Dermis blood vessel endothelial cell (primary cell): ENCODE results near the gene LMX1B. TPM values are rescaled to one million over a fixed set of nuclear protein-coding genes. Genes with fewer than 3 reads are reported as not detected.
"Not testable (repeated sequence)": the region's sequence is repeated elsewhere in the genome, so short reads cannot be mapped to it uniquely, and the experiment has no call there.

Experiments
- DNase-seq: peaks from one replicate; pipeline ENCODE4 v3.0.0; 2010
- total RNA-seq: library from RNA; depleted of rRNA; stranded (reverse); fragments of >200 nt; gene quantifications from 2 replicates; pipeline ENCODE4 v1.2.3, GENCODE V29; 2014

Gene LMX1B
- total RNA-seq, 1 donor from 2014 or later, result not detected

DNA sequence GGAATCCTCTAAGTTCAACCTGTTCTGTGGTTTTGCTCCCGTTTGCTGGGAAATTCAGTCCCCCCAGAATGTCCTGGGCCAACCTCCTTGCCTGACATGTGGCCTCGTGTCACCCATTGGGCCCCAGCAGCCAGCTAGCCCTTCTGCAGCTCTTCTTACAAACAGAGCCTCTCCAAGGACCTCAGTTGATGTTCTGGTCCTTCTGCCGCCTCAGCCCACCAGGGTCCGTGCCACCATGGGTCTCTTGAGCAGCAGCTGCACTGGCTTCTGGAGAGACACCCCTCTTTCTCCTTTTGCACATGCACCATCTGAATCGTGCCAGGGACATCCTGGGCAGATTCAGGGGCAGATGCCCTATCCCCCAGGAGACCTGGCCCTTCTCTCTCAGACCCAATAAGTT lies 85.0 kb downstream of the LMX1B start:
- no peak for DNase-seq

DNA sequence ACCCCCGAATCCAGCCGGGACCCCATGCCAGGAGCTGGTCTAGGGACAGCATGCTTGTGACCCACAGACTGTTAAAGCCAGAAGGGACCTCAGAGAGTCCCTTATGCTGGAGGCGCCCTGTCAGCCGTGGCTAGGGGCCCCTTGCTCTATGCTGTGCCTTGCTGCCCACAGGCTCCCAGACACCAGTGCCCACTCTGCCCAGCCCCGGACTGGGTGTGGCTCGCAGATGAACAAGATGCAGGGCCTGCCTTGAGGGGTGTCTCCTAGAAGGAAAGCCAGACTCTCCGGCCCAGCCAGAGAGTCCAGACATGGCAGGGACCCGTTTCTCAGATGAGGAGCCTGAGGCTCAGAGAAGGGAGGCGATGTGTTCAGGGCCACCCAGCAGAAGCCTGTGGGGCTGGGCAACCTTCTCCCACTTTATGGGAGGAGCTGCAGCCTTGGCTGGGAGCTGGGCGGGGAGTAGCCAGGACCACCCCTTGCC lies 85.7 kb downstream of the LMX1B start:
- no peak for DNase-seq

DNA sequence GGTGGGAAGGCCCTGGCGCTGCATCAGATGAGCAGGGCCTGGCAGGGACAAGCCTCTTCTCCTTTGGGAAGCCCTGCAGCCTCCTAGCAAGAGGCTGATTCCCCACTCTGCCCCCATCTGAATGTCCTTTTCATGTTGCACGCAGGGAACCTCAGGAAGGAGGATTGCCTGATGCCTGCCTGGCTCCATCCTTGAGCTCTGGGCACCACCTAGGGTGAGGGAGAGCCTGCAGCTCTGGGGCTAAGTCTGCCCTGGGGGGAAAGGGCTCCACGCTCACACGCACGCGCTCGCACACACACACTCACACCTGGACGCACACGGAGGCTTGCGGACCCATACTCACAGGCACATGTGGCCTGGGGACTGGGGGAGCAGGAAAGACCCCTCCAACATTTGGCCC lies 86.6 kb downstream of the LMX1B start:
- no peak for DNase-seq

DNA sequence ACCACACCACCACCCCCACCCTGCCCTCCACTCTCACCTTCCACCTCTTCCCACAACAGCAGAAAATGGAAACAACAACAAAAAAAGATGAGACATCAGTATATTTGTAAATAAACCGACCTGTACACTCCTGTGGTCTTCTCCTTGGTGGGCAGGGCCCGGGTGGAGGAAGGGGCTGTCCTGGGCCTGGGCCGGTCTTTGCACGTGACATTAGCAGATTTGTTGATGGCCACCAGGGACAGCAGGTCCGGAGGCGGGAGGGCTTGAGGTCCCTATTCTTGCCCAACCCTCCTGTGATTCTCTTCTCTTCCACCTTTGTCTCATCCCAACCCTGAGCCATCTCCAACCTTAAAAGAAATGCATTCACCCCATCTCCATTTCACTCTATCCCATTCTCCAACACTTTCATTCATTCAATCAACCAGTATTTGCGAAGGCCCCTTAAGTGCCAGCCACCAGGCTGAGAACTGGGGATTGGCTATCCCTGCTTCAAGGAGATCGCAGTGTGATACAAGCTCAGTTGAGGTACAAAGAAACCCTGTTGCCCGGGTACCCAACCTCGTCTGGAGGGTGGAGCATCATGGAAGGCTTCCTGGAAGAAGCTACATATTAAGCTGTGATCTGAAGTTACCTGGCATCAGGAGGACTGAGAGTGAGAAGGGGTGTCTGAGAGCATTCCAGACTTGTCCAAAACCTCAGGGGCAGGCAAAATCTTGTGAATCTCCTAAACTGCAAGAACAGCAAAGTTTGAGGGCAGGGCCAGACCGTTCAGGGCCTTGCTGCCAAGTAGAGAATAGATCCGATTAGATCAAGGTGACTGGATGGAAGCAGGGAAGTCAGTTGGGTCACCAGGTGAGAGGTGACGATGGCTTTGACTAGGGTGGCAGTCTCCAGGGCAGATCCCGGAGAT lies 87.4 kb downstream of the LMX1B start:
- no peak for DNase-seq

DNA sequence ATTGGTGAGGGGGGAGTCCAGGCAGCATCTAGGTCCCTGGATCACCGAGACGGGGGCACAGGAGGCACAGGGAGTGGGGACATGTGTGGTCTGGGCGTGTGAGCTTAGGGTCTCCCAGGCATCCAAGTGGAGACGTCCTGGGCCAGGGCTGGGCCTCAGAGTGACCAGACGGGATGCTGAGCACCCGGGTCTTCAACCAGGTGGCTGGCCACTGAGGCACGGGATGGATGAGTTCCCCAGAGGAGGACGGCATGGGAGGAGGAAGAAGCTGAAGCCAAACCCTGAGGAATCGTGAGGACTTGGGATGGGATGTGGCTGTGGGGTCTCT lies 88.0 kb downstream of the LMX1B start:
- DNase-seq, result no peak

DNA sequence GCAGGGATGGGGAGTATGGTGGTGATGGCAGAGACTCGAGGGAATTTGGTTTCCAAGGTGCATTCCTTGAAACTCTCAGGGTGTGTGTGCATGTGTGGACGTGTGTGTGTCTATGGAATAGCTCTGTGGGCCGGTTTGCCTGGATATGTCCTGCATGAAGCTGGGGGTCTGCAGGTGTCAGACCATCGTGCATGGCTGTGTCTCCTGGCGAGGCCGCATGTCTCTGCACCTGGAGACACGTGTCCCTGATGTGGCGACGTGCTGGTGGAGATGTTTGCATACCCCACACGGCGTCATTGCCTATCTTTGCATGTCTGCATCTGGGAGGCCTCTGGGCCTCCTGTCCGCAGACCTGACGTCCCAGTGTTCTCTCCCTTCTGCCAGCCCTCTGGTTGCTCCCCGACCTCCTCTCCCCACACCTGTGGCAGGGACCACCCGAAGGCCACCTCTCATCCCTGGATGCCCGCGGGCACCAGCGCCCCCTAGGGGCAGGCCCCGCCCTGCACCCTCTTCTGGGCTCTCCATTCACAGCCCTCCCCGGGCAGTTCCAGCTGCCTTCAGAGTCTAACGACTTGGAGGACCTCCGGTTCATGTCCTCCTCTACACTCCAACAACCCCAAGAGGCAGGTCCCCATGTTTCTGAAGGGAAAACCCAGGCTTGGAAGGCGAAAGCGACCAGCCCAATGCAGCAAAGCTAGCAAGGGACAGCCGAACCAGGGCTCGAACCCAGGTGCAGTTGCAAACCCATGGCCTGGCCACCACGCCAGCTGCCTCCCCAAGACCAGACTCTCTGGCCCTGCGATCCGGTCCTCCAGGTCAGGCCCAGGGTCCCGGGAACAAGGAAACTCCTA lies 88.6 kb downstream of the LMX1B start:
- peak; percentile 35 for DNase-seq

DNA sequence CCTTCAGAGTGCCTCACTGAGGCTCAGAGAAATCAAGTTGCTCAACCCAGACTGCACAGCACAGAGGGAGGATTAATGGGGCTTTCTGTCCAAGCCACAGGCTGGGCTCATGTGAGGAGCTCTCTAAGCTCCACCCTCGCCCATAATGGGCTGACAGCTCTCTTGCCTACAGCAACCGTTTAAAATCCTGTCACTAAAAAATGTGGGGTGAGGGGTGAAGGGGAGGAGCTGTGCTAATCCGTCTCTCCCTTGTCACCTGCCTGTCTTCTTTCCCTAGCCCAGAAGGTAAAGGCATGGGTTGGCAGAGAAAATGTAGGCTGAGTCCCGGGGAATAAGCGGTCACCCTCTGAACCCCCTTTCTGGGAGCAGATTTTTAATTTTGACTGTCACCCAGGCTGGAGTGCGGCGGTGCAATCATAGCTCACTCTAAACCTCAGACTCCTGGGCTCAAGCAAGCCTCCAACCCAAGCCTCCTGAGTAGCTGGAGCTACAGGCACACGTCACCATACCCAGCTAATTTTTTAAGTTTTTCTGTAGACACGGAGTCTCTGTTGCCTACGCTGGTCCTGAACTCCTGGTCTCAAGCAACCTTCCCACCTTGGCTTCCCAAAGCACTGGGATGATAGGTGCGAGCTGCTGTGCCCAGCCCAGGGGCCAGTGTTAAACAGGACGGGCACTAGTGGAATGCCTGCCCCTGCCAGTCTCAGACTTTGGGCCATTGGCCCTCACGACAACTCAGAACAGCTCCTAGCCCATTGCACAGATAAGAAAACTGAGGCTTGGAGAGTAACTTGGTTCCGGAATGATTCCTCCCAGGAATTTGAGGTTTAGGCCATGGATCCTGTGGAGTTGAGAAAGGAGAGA lies 89.5 kb downstream of the LMX1B start:
- no peak for DNase-seq

DNA sequence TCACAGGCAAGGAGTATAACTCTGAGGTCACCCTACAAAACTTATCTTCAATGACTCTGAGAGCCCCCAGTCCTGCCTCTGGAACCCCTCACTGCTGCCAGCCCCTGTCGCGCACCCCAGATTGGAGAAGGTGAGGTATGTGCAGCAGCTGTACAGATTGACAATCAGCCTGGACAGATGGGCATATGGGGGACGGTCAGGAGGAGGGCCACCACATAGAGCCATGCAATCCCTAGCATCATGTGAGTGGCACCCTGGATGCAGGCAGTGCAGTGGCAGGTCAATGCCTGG lies 90.1 kb downstream of the LMX1B start:
- no peak for DNase-seq

DNA sequence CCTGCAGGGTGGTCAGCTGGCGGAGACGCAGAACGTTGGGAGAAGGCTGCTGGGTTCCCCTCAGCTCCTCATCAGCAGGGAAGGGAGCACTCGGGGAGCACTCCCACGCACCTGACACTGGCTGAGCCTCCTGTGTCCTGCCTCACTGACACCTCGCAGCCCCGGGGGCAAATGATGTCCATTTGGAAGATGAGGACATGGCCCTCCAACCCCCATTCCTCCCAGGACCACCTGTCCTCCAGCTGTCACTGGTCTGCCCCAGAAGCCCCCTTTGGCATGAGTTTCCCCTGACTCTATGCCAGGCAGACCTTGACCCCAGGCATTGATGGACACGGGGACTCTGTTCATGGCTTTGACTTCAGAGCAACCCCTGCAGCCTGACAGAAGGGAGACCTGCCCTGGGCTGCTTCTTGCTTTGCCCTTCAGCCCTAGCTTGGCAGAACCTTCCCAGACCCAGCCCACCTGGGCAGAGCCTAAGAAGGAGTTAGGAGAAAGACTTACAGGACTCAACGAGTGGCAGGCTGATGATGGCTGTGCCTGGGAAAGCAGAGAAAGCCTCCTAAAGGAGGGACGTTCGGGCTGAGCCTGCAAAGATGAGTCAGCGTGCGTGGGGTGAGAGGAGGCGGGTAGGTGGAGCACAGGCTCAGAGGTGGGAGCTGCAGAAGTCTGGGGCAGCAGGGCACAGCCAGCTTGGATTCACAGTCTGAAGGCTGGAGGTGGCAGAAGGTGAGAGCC lies 90.6 kb downstream of the LMX1B start:
- peak; percentile 26 for DNase-seq

DNA sequence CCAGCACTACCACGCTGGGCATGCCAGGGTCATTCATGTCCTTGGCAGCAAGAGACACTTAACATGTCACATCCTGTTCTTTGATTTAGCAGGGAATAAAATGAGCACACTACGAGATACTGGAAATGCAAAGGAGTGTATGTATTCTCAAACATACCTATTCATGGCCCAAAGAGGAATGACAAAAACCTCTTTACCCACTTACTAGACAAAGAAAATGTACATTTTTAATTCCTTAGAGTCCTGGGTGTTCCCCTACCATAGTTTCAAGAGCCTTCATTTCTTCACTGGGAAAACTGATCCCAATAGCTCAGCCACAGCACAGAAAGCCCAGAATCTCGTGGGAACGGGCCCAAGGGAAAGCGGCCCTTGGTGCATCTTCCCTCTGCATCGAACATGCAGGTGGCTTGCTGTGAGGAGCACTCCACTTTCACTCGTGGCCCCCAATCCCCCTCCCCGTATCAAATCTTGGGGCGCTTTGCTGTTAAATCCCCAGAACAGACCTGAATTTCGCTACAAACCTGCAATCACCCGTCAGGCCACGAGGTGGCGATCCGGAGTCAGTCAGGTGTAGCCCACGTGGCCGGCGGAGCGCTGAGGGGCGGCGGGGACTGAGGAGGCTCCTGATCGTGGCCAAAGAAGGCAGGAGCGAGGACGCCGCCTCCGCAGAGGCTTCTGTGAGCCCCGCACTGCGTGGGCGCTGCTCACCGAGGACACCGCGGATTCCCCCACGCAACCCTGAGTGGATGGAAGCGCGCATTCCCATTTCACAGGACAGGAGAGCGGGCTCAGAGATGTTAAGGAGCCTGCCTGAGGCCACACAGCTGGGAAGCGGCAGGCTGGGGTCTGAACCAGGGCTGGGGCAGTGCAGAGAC lies 91.4 kb downstream of the LMX1B start:
- DNase-seq, result peak; percentile 79

DNA sequence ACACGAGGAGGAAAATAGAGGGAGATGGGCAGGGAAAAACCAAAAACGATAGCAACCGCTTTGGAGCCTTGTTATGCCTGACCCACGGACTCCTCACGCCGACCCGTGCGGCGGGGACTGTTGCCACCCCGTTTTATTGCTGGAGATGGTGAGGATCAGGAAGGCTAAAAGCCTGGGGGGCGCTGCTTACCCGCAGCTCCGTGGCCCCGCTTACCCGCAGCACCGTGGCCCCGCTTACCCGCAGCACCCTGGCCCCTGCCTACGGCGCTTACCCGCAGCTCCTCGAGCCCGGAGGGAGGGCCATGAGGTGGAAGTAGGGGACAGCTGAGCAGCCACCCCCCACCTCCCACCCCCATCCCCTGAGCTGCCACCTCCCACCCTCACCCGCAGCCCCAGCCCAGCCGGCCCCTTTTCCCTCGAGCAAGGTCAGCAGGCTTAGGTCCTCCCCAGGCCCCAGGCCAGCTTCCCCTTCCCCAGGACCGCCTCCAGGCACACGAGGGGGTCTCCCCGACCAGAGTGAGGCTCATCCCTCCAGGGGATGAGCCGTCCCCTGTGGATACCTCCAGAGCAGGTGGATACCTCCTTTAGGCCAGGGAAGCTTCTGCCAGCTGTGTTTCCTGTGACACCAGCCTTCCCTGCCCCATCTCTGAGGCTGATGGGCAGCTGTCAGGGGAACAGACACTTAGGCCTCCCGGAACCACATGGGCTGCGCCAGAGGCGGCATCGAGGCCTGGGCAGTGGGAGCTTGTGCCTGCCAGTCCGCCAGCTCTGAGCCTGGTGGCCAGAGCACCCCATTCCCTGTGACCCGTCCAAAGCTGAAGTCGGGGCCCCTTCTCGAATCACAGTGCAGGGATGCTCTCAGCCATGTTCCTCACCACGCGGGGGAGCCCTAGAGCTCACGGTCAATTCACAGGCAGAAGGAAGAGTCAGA lies 92.3 kb downstream of the LMX1B start:
- peak; percentile 64 for DNase-seq

DNA sequence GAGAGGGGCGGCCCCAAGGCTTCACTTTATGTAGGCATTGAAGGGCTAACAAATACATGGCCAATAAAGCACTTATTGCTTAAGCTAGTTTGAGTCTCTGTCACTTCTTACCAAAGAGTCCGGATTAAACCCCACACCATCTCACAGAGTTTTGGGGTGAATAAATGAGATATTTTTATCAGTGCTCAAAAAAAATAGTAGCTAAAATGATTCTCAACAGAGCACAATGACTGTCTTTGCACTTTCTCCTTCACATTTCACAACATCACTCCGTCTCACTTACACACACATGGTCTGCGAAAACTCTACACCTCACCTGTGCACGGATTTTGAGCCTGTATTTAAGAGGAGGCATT lies 92.9 kb downstream of the LMX1B start:
- DNase-seq, result no peak

DNA sequence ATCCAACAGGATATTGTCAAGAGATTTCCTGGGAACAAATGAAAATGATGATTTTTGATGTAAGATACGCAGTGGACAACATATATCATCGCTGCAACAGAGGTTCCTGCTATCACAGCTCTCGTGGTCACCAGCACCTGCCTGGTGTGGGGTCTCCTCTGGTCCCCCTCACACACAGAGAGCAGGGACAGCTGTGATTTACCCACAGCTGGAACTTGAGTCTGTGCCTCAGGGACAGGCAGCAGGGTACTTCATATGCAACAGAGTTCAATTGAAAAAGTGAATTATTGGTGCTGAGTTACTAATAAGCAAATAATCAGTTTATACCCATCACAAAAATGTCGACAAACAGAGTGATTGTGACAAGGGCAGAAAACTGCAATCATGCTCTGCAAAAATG lies 93.4 kb downstream of the LMX1B start:
- DNase-seq, result no peak

DNA sequence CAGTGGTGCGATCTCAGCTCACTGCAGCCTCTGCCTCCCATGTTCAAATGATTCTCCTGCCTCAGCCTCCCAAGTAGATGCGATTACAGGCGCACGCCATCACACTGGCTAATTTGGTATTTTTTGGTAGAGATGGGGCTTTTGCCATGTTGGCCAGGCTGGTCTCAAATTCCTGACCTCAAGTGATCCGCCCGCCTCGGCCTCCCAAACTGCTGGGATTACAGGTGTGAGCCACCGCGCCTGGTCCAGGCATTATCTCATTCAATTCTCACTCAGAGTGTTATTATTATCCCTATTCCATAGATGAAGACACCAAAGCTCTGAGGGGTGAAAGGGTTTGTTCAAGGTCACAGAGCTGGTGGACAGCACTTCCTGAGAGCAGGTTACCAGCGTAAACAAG lies 94.0 kb downstream of the LMX1B start:
- not testable (repeated sequence) for DNase-seq

DNA sequence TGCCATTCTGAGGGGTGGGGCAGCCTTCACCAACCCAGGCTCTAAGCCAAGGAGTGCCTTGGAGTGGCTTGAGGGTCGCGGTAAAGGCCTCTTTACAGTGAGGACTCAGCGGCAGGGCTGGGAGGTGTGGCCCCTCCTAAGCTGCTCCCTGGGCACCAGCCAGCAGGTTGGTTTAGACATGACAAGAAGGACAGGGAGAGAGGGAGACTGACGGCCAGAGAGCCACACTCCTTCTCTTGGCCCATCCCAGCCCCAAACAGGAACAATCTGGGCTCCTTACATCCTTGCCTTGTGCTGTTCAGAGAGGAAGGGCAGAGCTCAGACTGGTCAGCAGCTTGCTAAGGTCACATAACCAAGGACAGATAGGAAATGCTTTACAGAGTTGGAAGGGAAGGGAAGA lies 94.5 kb downstream of the LMX1B start:
- DNase-seq, result peak; percentile 59

DNA sequence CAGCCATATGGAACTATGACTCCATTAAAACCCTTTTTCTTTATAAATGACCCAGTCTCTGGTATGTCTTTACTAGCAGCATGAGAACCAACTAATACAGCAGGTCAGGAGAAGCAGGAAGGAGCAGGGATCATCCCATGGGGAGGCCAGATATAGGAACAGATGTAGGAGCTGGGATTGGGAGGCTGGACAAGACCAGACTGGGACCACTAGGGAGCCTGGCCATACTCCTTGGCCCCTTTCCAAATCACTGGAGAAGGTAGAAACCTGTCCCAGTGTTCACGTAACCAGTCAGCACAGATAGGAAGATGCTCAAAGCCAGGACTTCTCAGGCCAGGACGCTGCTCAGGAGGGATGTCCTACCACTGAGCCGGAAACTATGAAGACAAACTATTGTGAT lies 95.5 kb downstream of the LMX1B start:
- no peak for DNase-seq

DNA sequence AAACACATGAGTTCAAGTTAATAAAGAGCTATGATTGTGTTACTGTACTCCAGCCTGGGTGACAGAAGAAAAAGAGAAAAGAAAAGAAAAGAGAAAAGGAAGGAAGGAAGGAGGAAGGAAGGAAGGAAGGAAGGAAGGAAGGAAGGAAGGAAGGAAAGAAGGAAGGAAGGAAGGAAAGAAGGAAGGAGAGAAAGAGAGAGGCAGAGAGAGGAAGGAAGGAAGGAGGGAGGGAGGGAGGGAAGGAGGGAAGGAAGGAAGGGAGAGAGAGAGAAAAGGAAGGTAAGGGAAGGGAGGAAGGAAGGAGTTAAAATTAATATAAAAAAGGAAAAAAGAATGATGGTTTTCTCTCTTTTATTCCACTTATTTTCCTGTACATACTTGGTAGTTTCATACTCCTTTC lies 101.7 kb downstream of the LMX1B start:
- no peak for DNase-seq

DNA sequence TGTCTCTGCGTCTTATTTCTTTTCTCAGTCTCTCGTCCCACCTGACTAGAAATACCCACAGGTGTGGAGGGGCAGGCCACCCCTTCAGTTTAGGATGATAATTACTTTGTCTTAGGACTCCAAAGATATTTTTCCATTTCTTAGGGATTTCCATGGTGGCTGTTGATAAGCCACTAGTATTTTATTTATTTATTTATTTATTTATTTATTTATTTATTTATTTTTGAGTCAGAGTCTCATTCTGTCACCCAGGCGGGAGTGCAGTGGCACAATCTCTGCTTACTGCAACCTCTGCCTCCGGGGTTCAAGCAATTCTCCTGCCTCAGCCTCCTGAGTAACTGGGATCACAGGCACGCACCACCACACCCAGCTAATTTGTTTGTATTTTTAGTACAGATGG lies 103.7 kb downstream of the LMX1B start:
- not testable (repeated sequence) for DNase-seq

DNA sequence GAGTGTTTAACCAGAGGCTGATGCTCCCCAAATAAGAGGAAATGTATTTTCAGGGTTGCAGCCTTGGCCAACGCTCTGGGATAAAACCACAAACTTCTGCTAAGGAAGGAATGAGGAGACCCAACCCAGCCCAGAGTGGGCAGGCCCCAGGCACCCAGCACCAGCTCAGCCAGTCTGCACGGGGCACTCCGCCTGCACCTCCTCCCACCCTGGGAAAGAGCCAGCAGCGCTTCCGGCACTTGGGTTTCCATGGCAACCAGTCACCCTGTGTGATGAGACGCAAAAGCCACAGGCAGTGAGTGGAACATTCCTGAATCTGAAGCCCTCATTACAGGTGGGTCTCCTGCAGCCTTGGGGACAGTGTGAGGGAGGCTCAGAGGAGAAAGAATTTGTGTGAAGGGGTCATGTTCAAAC lies 105.9 kb downstream of the LMX1B start:
- peak; percentile 71 for DNase-seq

DNA sequence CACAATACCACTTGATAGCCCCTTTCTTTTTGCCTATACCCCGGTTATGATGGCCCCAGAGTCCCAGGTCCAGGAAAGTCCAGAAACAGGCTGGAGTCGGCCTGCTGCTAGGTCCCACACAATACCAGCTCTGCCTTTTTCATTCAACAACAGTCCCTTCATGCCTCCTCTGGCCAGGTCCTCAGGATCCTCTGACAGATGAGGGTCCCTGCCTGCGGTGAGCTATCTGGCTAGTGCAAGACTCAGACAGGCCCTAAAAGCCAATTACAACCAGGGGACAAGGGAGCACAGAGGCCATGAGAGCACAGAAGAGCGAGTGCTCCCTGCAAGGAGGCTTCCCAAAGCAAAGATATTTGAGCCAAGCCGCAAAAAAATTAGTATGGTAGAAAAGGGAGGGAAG lies 106.3 kb downstream of the LMX1B start:
- no peak for DNase-seq
